Dedifferentiated amniotic fluid mesenchymal stem cell (primary cell): ENCODE measurements around the gene SGTB.

Experiments
- DNase-seq: peaks from one replicate; pipeline ENCODE4 v3.0.0-alpha.2; 2016; ENCODE audit errors: extremely low spot score

SGTB gene

GRCh38 chr5:65721720-65722574 is at the start of gene SGTB, which contains the start of gene NLN:
Gene SGTB, minus strand, starts transcription at chr5:65722109. Its CDS starts 1,302 bp downstream, at chr5:65720807.
Gene NLN, plus strand, starts transcription at chr5:65722205. Its CDS starts 169 bp downstream, at chr5:65722374.
- peak; percentile 64 for DNase-seq

GRCh38 chr5:65771266-65771665 is 49.4 kb upstream of the SGTB start:
- DNase-seq = no peak

GRCh38 chr5:65769539-65769938 is 47.6 kb upstream of the SGTB start:
- DNase-seq = peak; percentile 92

- no peak for DNase-seq
These were observed 46.9 kb upstream of the SGTB start for GRCh38 chr5:65768723-65769346.

- DNase-seq = no peak
These were observed 45.7 kb upstream of the SGTB start for GRCh38 chr5:65767565-65767964.

- DNase-seq = no peak
These were observed 44.9 kb upstream of the SGTB start for GRCh38 chr5:65766781-65767180.

GRCh38 chr5:65766175-65766574 is 44.3 kb upstream of the SGTB start:
- DNase-seq = no peak

- DNase-seq = no peak
These were observed 43.7 kb upstream of the SGTB start for GRCh38 chr5:65765582-65765981.

GRCh38 chr5:65762234-65762633 is 40.3 kb upstream of the SGTB start:
- DNase-seq = no peak

- no peak for DNase-seq
These were observed 38.8 kb upstream of the SGTB start for GRCh38 chr5:65760504-65761275.

GRCh38 chr5:65758546-65759144 is 36.7 kb upstream of the SGTB start:
- no peak for DNase-seq

GRCh38 chr5:65753189-65753588 is 31.3 kb upstream of the SGTB start:
- no peak for DNase-seq

GRCh38 chr5:65750938-65751337 is 29.0 kb upstream of the SGTB start:
- DNase-seq = no peak

- DNase-seq = no peak
These were observed 28.0 kb upstream of the SGTB start for GRCh38 chr5:65749956-65750355.

GRCh38 chr5:65749221-65749844 is 27.4 kb upstream of the SGTB start:
- no peak for DNase-seq

- DNase-seq = peak; percentile 88
These were observed 20.8 kb upstream of the SGTB start for GRCh38 chr5:65742565-65743231.

GRCh38 chr5:65739162-65739561 is 17.3 kb upstream of the SGTB start:
- no peak for DNase-seq

- DNase-seq = no peak
These were observed 16.4 kb upstream of the SGTB start for GRCh38 chr5:65738305-65738704.

GRCh38 chr5:65737842-65738241 is 15.9 kb upstream of the SGTB start:
- DNase-seq = no peak

GRCh38 chr5:65736011-65736410 is 14.1 kb upstream of the SGTB start:
- DNase-seq = no peak

GRCh38 chr5:65734921-65735320 is 13.0 kb upstream of the SGTB start:
- no peak for DNase-seq
